Naive thymus-derived CD4-positive, alpha-beta T cell (primary cell): ENCODE data around the gene HOXC6. TPM values are rescaled to one million over a fixed set of nuclear protein-coding genes. Genes with fewer than 3 reads are reported as not detected.
A peak's percentile ranks its signal among the peaks of the same experiment; 100 is the strongest.

Experiments
- ATAC-seq: fragments of 150-1000 bp; cut with Tn5 transposase; 2 replicates; pipeline ENCODE4 v1.10.0; 2021; ENCODE audit warnings: mild to moderate bottlenecking, moderate library complexity
- CTCF ChIA-PET: fragments of 350-600 bp; sonication (Branson Sonifier 250); formaldehyde crosslinking; loops from one replicate; lab custom pipeline; 2021; ENCODE audit warnings: antibody characterized with exemption; lab: Charles Lee
- POLR2A ChIA-PET: fragments of 350-600 bp; sonication (Branson Sonifier 250); formaldehyde crosslinking; loops from one replicate; lab custom pipeline; 2021; ENCODE audit warnings: antibody characterized with exemption, inconsistent platforms; lab: Charles Lee
- DNase-seq, 9 donors: peaks; one replicate each; pipeline versions ENCODE4 v3.0.0 to v3.0.0-alpha.2; 2020 to 2022; ENCODE audit warnings: mixed read lengths in 1 of 9
- H3K27ac ChIP-seq: one replicate; pipeline ENCODE4 v1.7.0; 2013; ENCODE audit warnings: mild to moderate bottlenecking, low read depth, low read length, moderate library complexity
- H3K27me3 ChIP-seq, 2 donors: one replicate each; pipeline ENCODE4 v1.7.0; 2013; ENCODE audit warnings: low read length in 2 of 2, mild to moderate bottlenecking in 2 of 2, moderate library complexity in 2 of 2; ENCODE audit not compliant: control insufficient read depth in 2 of 2, insufficient read depth in 2 of 2
- H3K36me3 ChIP-seq, 3 experiments: 1 replicate in 2 of 3; 2 replicates in 1 of 3; pipeline ENCODE4 v1.7.0; 2013; ENCODE audit warnings: low read length in 3 of 3, mild to moderate bottlenecking in 3 of 3, moderate library complexity in 1 of 3; ENCODE audit not compliant: insufficient read depth in 3 of 3, control insufficient read depth in 2 of 3
- H3K4me1 ChIP-seq, 2 donors: one replicate each; pipeline ENCODE4 v1.7.0; 2013; ENCODE audit warnings: low read length in 2 of 2, mild to moderate bottlenecking in 2 of 2, moderate library complexity in 1 of 2; ENCODE audit not compliant: control insufficient read depth in 2 of 2, insufficient read depth in 2 of 2
- H3K4me3 ChIP-seq: 2 replicates; pipeline ENCODE4 v1.7.0; 2013; ENCODE audit warnings: mild to moderate bottlenecking, low read length
- H3K9me3 ChIP-seq, 3 experiments: 1 replicate in 2 of 3; 2 replicates in 1 of 3; pipeline ENCODE4 v1.7.0; 2013; ENCODE audit warnings: low read length in 3 of 3; ENCODE audit not compliant: control insufficient read depth in 2 of 3
- H3K27ac Mint-ChIP-seq, 9 donors: one replicate each; pipeline ENCODE4 v1.8.0; 2020 to 2022; ENCODE audit warnings: mixed read lengths in 9 of 9, mild to moderate bottlenecking in 8 of 9, moderate library complexity in 5 of 9, inconsistent platforms in 2 of 9
- H3K27me3 Mint-ChIP-seq, 5 donors: one replicate each; pipeline ENCODE4 v1.8.0; 2021 to 2022; ENCODE audit warnings: mixed read lengths in 5 of 5, mild to moderate bottlenecking in 1 of 5
- H3K36me3 Mint-ChIP-seq, 5 donors: one replicate each; pipeline ENCODE4 v1.8.0; 2020 to 2022; ENCODE audit warnings: mixed read lengths in 5 of 5, mild to moderate bottlenecking in 3 of 5, inconsistent platforms in 1 of 5
- H3K4me1 Mint-ChIP-seq, 7 donors: one replicate each; pipeline ENCODE4 v1.8.0; 2020 to 2022; ENCODE audit warnings: mixed read lengths in 7 of 7, mild to moderate bottlenecking in 3 of 7, inconsistent platforms in 1 of 7
- H3K4me3 Mint-ChIP-seq, 10 donors: one replicate each; pipeline ENCODE4 v1.8.0; 2020 to 2022; ENCODE audit warnings: mild to moderate bottlenecking in 10 of 10, mixed read lengths in 10 of 10, moderate library complexity in 6 of 10, inconsistent platforms in 2 of 10
- H3K9me3 Mint-ChIP-seq, 11 donors: one replicate each; pipeline ENCODE4 v1.8.0; 2020 to 2022; ENCODE audit warnings: mixed read lengths in 11 of 11, mild to moderate bottlenecking in 4 of 11, inconsistent platforms in 1 of 11, moderate library complexity in 1 of 11
- intact Hi-C, 2 donors: fragments of 100-400 bp; cut with micrococcal nuclease; formaldehyde crosslinking; loops; one replicate each; pipeline ENCODE4 v1.15.1; 2023
- polyA plus RNA-seq, 2 donors: library from polyadenylated mRNA; unstranded; fragments of 300-500 nt; fragmentation: Illumina TruSeq; gene quantifications; one replicate each; pipeline ENCODE4 v1.2.3, GENCODE V29; 2021
- total RNA-seq, 6 experiments: library from RNA in 5 of 6; stranded (reverse) in 5 of 6; gene quantifications; 1 replicate in 5 of 6; 2 replicates in 1 of 6; pipeline ENCODE4 v1.2.3 and lab custom pipeline; 2021 to 2026

The HOXC6 gene
- total and polyA plus RNA-seq, 7 experiments from 2014 or later, result not detected

- intact Hi-C loops, result loop anchor here in 1 of 2 donors (5.0 kb wide), 2 partner anchors 34 to 41 kb away; partner anchors contain the start of genes HOXC12 and HOXC6
- Mint-ChIP-seq H3K4me1 (peaks cover 32 to 55% (median 44%) of the 10 kb centered on the region in 7 donors), H3K9me3 (peaks cover 0 to 19% (median 0%) of the 10 kb centered on the region in 11 donors), H3K36me3 (peaks cover 0 to 3% (median 0%) of the 10 kb centered on the region in 5 donors), H3K4me3 (peak overlapping the region in 9 of 10 donors; percentile 12 to 71 (median 56)), H3K27ac (peak overlapping the region in 1 of 9 donors; percentile 52), H3K27me3 (peaks cover 91 to 95% (median 91%) of the 10 kb centered on the region in 5 donors)
- H3K4me3 ChIP-seq, result no peak overlapping the region
- no peaks in the 10 kb centered on the region for H3K36me3 ChIP-seq
- no peaks in the 10 kb centered on the region for H3K9me3 ChIP-seq
- ATAC-seq, result no peak
- H3K4me1 ChIP-seq, result peaks cover 20 to 23% of the 10 kb centered on the region in 2 donors
- POLR2A ChIA-PET, result interaction anchor here (0.8 to 1.2 kb wide), 3 partner anchors 9 to 25 kb away, joined by 3 to 4 read pairs (median 3); no protein-coding TSS in a partner anchor
- peaks cover 63 to 87% of the 10 kb centered on the region in 2 donors for H3K27me3 ChIP-seq
- DNase-seq, result no peak
- CTCF ChIA-PET, result interaction anchor here (0.9 to 1.3 kb wide), 2 partner anchors 222 to 228 kb away, joined by 3 read pairs; no protein-coding TSS in a partner anchor
- no peak overlapping the region for H3K27ac ChIP-seq
Measured at GRCh38 chr12:53985994-53986685, 42.1 kb upstream of the HOXC6 start.

GRCh38 chr12:53986686-53987483 is 41.4 kb upstream of the HOXC6 start:
- Histone ChIP-seq H3K27ac (no peak overlapping the region), H3K27me3 (peaks cover 70 to 89% of the 10 kb centered on the region in 2 donors), H3K4me1 (peaks cover 20 to 23% of the 10 kb centered on the region in 2 donors), H3K4me3 (no peak overlapping the region), H3K36me3 (no peaks in the 10 kb centered on the region), H3K9me3 (no peaks in the 10 kb centered on the region)
- ATAC-seq, result no peak
- Mint-ChIP-seq H3K27ac (peak overlapping the region in 3 of 9 donors; percentile 7 to 47 (median 13)), H3K9me3 (peaks cover 0 to 20% (median 0%) of the 10 kb centered on the region in 11 donors), H3K4me1 (peaks cover 32 to 55% (median 44%) of the 10 kb centered on the region in 7 donors), H3K36me3 (peaks cover 0 to 3% (median 0%) of the 10 kb centered on the region in 5 donors), H3K27me3 (peaks cover 88 to 95% (median 90%) of the 10 kb centered on the region in 5 donors), H3K4me3 (peak overlapping the region in 8 of 10 donors; percentile 1 to 71 (median 50))
- ChIA-PET CTCF (interaction anchor here (1.3 kb wide), 1 partner anchor 221 kb away, joined by 3 read pairs; no protein-coding TSS in a partner anchor), POLR2A (interaction anchor here (1.0 to 1.5 kb wide), 2 partner anchors 9 to 10 kb away, joined by 3 to 6 read pairs; no protein-coding TSS in a partner anchor)
- intact Hi-C loops, result loop anchor here in 1 of 2 donors (5.0 kb wide), 2 partner anchors 35 to 40 kb away; partner anchors contain the start of genes HOXC12 and HOXC6
- no peak for DNase-seq

- H3K9me3 ChIP-seq, result no peaks in the 10 kb centered on the region
- H3K4me3 ChIP-seq, result no peak overlapping the region
- Mint-ChIP-seq H3K27ac (no peak overlapping the region), H3K27me3 (peaks cover 87 to 95% (median 91%) of the 10 kb centered on the region in 5 donors), H3K9me3 (peaks cover 0 to 18% (median 0%) of the 10 kb centered on the region in 11 donors), H3K4me3 (peak overlapping the region in 2 of 10 donors; percentile 16 to 39), H3K4me1 (peaks cover 32 to 55% (median 44%) of the 10 kb centered on the region in 7 donors), H3K36me3 (peaks cover 0 to 3% (median 0%) of the 10 kb centered on the region in 5 donors)
- peaks cover 67 to 87% of the 10 kb centered on the region in 2 donors for H3K27me3 ChIP-seq
- ChIA-PET POLR2A (interaction anchor here (0.6 to 1.5 kb wide), 2 partner anchors 11 to 43 kb away, joined by 3 to 6 read pairs; no protein-coding TSS in a partner anchor), CTCF (interaction anchor here (1.5 kb wide), 1 partner anchor 227 kb away, joined by 5 read pairs; no protein-coding TSS in a partner anchor)
- H3K4me1 ChIP-seq, result peaks cover 20 to 23% of the 10 kb centered on the region in 2 donors
- intact Hi-C loops, result loop anchor here in 1 of 2 donors (2.0 to 5.0 kb wide), 3 partner anchors 36 to 197 kb away; partner anchors contain the start of genes HOXC12 and HOXC6
- DNase-seq (no peak), ATAC-seq (no peak)
- H3K27ac ChIP-seq, result no peak overlapping the region
- no peaks in the 10 kb centered on the region for H3K36me3 ChIP-seq
Measured at GRCh38 chr12:53987787-53988230, 40.4 kb upstream of the HOXC6 start.

GRCh38 chr12:53988541-53989226 is 39.6 kb upstream of the HOXC6 start:
- Histone ChIP-seq H3K4me1 (peaks cover 20 to 23% of the 10 kb centered on the region in 2 donors), H3K4me3 (no peak overlapping the region), H3K27me3 (peaks cover 71 to 87% of the 10 kb centered on the region in 2 donors), H3K36me3 (no peaks in the 10 kb centered on the region), H3K27ac (no peak overlapping the region), H3K9me3 (no peaks in the 10 kb centered on the region)
- H3K27ac Mint-ChIP-seq, result peak overlapping the region in 1 of 9 donors; percentile 13
- ATAC-seq, result no peak
- H3K4me1 Mint-ChIP-seq, result peaks cover 32 to 53% (median 47%) of the 10 kb centered on the region in 7 donors
- intact Hi-C loops, result loop anchor here in 1 of 2 donors (2.0 to 5.0 kb wide), 3 partner anchors 36 to 198 kb away; partner anchors contain the start of genes HOXC12 and HOXC6
- CTCF ChIA-PET, result interaction anchor here (1.5 kb wide), 1 partner anchor 226 kb away, joined by 5 read pairs; no protein-coding TSS in a partner anchor
- H3K27me3 Mint-ChIP-seq, result peaks cover 86 to 95% (median 91%) of the 10 kb centered on the region in 5 donors
- H3K9me3 Mint-ChIP-seq, result peaks cover 0 to 10% (median 0%) of the 10 kb centered on the region in 11 donors
- POLR2A ChIA-PET, result interaction anchor here (0.8 kb wide), 1 partner anchor 11 kb away, joined by 3 read pairs; the partner anchor contains the start of gene HOXC9
- peaks cover 0 to 3% (median 0%) of the 10 kb centered on the region in 5 donors for H3K36me3 Mint-ChIP-seq
- no peak for DNase-seq
- peak overlapping the region in 9 of 10 donors; percentile 22 to 75 (median 59) for H3K4me3 Mint-ChIP-seq

- H3K27ac ChIP-seq, result no peak overlapping the region
- H3K27ac Mint-ChIP-seq, result peak overlapping the region in 1 of 9 donors; percentile 13
- peak overlapping the region; percentile 22 to 75 (median 59) for H3K4me3 Mint-ChIP-seq
- no peaks in the 10 kb centered on the region for H3K36me3 ChIP-seq
- no peaks in the 10 kb centered on the region for H3K9me3 ChIP-seq
- peaks cover 72 to 87% of the 10 kb centered on the region in 2 donors for H3K27me3 ChIP-seq
- H3K9me3 Mint-ChIP-seq, result peaks cover 0 to 14% (median 0%) of the 10 kb centered on the region in 11 donors
- H3K4me1 Mint-ChIP-seq, result peaks cover 32 to 56% (median 52%) of the 10 kb centered on the region in 7 donors
- ChIA-PET POLR2A (interaction anchor here (0.8 to 1.6 kb wide), 2 partner anchors 10 to 27 kb away, joined by 3 to 4 read pairs; partner anchors contain the start of gene HOXC9), CTCF (interaction anchor here (1.1 kb wide), 1 partner anchor 17 kb away, joined by 3 read pairs; no protein-coding TSS in a partner anchor)
- DNase-seq (peak in 1 of 9 donors; percentile 40), ATAC-seq (no peak)
- H3K27me3 Mint-ChIP-seq, result peaks cover 88 to 97% (median 93%) of the 10 kb centered on the region in 5 donors
- peaks cover 0 to 6% (median 0%) of the 10 kb centered on the region in 5 donors for H3K36me3 Mint-ChIP-seq
- intact Hi-C loops, result loop anchor here in 1 of 2 donors (2.0 to 5.0 kb wide), 3 partner anchors 37 to 199 kb away; partner anchors contain the start of genes HOXC12 and HOXC6
- H3K4me3 ChIP-seq, result no peak overlapping the region
- peaks cover 20 to 23% of the 10 kb centered on the region in 2 donors for H3K4me1 ChIP-seq
Measured at GRCh38 chr12:53989227-53990113, 38.8 kb upstream of the HOXC6 start.
